GM12875 (cell line): ENCODE measurements around the gene LAD1.

Experiments used
- H3K4me3 ChIP-seq: one replicate; pipeline ENCODE4 v1.5.1; 2011; ENCODE audit warnings: low read depth, low read length, control low read depth
- CTCF ChIP-seq: IDR thresholded peaks from 2 replicates; pipeline ENCODE4 v1.5.1; 2011; ENCODE audit warnings: low read depth, mild to moderate bottlenecking, control low read depth, inconsistent platforms, low read length, moderate library complexity, borderline replicate concordance; ENCODE audit not compliant: insufficient read depth

The LAD1 gene

GRCh38 chr1:201376464-201377374 lies 22.4 kb downstream of the LAD1 start:
- H3K4me3 ChIP-seq: no peak overlapping the region
- TF ChIP-seq CTCF: peak; percentile 87

- TF ChIP-seq CTCF: no peak
- H3K4me3 ChIP-seq: no peak overlapping the region
Measured at GRCh38 chr1:201376107-201376463, 23.0 kb downstream of the LAD1 start.

GRCh38 chr1:201375169-201375568 lies 24.0 kb downstream of the LAD1 start:
- TF ChIP-seq CTCF: no peak

GRCh38 chr1:201374364-201374763 lies 24.8 kb downstream of the LAD1 start:
- H3K4me3 ChIP-seq: no peak overlapping the region
- TF ChIP-seq CTCF: no peak

More at GRCh38 chr1:201375169-201375568, 24.0 kb downstream of the LAD1 start:
- no peak overlapping the region for H3K4me3 ChIP-seq

GRCh38 chr1:201371792-201372191 lies 27.3 kb downstream of the LAD1 start:
- no peak overlapping the region for H3K4me3 ChIP-seq
- TF ChIP-seq CTCF: no peak

DNA sequence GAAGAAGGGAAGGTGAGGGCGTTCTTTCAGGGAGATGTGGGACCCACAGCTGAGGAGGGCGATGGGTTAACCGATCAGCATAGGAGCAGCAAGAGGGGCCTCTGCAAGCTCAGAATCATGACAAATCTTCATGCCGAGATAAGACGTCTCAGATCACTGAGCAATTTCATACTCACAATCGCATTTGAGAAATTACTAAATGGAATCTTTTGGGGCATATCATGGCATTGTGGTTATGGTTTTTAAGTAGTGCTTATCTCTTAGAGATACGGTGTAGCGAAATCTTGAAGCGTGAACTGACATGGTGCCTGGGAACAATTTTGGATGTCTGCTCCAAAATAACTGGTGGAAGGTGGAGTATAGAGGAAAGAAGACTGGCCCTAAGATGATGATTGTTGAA lies 27.8 kb downstream of the LAD1 start:
- TF ChIP-seq CTCF: no peak
- H3K4me3 ChIP-seq: no peak overlapping the region

GRCh38 chr1:201370500-201370899 lies 28.6 kb downstream of the LAD1 start:
- H3K4me3 ChIP-seq: no peak overlapping the region
- TF ChIP-seq CTCF: no peak
